ENCODE results near the gene TXNDC11.

DNA sequence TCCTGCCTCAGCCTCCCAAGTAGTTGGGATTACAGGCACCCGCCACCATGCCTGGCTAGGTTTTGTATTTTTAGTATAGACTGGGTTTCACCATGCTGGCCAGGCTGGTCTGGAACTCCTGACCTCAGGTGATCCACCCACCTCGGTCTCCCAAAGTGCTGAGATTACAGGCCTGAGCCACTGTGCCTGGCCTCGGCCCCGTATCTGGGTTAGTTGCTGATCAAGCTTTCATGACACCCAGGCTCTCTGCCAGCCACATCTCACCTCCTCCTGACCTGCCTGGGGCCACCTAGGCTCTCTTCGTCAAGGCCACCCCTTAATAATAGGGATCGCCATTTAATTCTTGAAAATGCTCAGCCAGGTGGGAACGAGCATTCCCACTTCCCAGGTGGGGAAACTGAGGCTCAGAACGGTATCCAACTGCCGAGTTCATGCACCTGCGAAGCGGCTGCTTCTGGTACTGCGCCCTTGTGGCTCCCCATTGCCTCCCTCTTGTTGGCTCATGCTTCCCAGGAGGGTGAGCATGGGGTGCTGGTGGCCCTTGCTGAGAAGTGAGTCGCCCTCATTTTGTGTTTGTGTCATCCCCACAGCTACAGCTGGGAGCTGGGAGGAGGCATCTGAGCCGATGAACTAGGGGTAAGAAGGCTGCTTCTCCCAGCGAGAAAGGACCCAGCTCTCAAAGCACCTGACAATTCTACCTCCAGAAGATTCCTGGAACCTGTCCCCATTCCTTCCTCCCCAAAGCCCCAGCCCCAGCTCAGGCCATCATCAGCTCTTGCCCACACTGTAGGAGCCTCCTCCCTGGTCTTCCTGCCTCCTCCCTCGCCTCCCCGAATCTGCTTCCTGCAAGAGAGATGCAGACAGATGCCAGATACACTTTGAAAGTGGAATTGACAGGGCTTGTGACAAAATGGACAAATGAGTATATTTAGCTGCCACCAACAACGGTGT lies 91.7 kb downstream of the TXNDC11 start:
- TF ChIP-seq POLR2A (IDR thresholded peaks at IDR 0.05; ENCODE audit: low read depth, low read length), result no peak
- TF ChIP-seq TAF1 (IDR thresholded peaks at IDR 0.05; ENCODE audit: borderline replicate concordance, low read depth, low read length), result no peak
- no peak for TF ChIP-seq POLR2AphosphoS5 (IDR thresholded peaks at IDR 0.05; ENCODE audit: low read depth, low read length)
